HCT116 (cell line): ENCODE measurements around the gene DIS3L2. TPM values are rescaled to one million over a fixed set of nuclear protein-coding genes. Genes with fewer than 3 reads are reported as not detected.

Source experiments
- ATAC-seq: fragments of 200-7000 bp; cut with Tn5 transposase; 2 replicates; pipeline ENCODE4 v1.9.1; 2020; ENCODE audit warnings: mild to moderate bottlenecking, moderate library complexity
- BruUV-seq: library from RNA; stranded (reverse); fragments of 400-500 nt; replicated peaks from 2 replicates; lab custom pipeline; 2021; lab: Mats Ljungman, UMichigan
- CTCF ChIA-PET: fragments of 300-600 bp; sonication (Branson Sonifier 250); formaldehyde crosslinking; loops from one replicate; lab custom pipeline; 2021; ENCODE audit warnings: antibody characterized with exemption; lab: Charles Lee
- POLR2A ChIA-PET: fragments of 300-600, 350-600 bp; sonication (Branson Sonifier 250); formaldehyde crosslinking; loops from one replicate; lab custom pipeline; 2021; ENCODE audit warnings: antibody characterized with exemption; lab: Charles Lee
- RAD21 ChIA-PET, 2 experiments: fragments of 300-600 bp; sonication (Branson Sonifier 250); formaldehyde crosslinking; loops; one replicate each; lab custom pipeline; 2023; ENCODE audit warnings: low total read pairs in 2 of 2; ENCODE audit not compliant: uncharacterized antibody in 2 of 2, unreplicated experiment in 2 of 2, low non-redundant PET in 1 of 2; lab: Charles Lee
- DNase-seq: peaks from one replicate; pipeline ENCODE4 v3.0.0-alpha.2; 2010; ENCODE audit warnings: low read depth, low spot score
- H2AFZ ChIP-seq: fragments of 200-600 bp; shearing (Covaris generic), sonication (generic); 2 replicates; pipeline ENCODE4 v1.6.1; 2017; ENCODE audit warnings: low read depth, mixed run types, mixed read lengths, antibody characterized with exemption, low read length; ENCODE audit not compliant: poor library complexity, severe bottlenecking
- H3K27ac ChIP-seq: 2 replicates; pipeline ENCODE4 v1.5.1; 2012; ENCODE audit warnings: low read depth, low read length
- H3K27me3 ChIP-seq: fragments of 200-600 bp; sonication (generic); 2 replicates; pipeline ENCODE4 v1.6.1; 2016; ENCODE audit warnings: mixed run types, low read length, mixed read lengths; ENCODE audit not compliant: insufficient read depth
- H3K36me3 ChIP-seq, 2 experiments: fragments of 200-500 bp in 1 of 2; fragments of 200-600 bp in 1 of 2; sonication (Bioruptor generic) in 1 of 2; sonication (generic) in 1 of 2; 2 replicates each; pipeline versions ENCODE4 v1.5.1 to v1.6.1; 2014 to 2016; ENCODE audit warnings: low read length in 2 of 2, inconsistent platforms in 1 of 2, mixed read lengths in 1 of 2, mixed run types in 1 of 2; ENCODE audit not compliant: insufficient read depth in 2 of 2, control insufficient read depth in 1 of 2
- H3K4me1 ChIP-seq, 2 experiments: fragments of 200-600 bp in 1 of 2; sonication (generic) in 1 of 2; 2 replicates each; pipeline versions ENCODE4 v1.5.1 to v1.6.1; 2012 to 2017; ENCODE audit warnings: low read length in 2 of 2, inconsistent platforms in 1 of 2, mild to moderate bottlenecking in 1 of 2, mixed read lengths in 1 of 2, mixed run types in 1 of 2, moderate library complexity in 1 of 2; ENCODE audit not compliant: insufficient read depth in 2 of 2, control insufficient read depth in 1 of 2
- H3K4me2 ChIP-seq: fragments of 200-600 bp; sonication (generic); 2 replicates; pipeline ENCODE4 v1.6.1; 2017; ENCODE audit warnings: mixed run types, low read length, mixed read lengths
- H3K4me3 ChIP-seq, 2 experiments: fragments of 200-600 bp in 1 of 2; sonication (generic) in 1 of 2; replicated peaks in 1 of 2; 2 replicates each; pipeline ENCODE4 v1.5.1; 2011 to 2016; ENCODE audit warnings: low read length in 2 of 2, control low read depth in 1 of 2, low read depth in 1 of 2, mild to moderate bottlenecking in 1 of 2, mixed read lengths in 1 of 2, mixed run types in 1 of 2
- H3K79me2 ChIP-seq: fragments of 200-600 bp; sonication (generic); 2 replicates; pipeline ENCODE4 v1.6.1; 2017; ENCODE audit warnings: mild to moderate bottlenecking, mixed run types, low read length, moderate library complexity, mixed read lengths; ENCODE audit not compliant: insufficient read depth
- H3K9ac ChIP-seq: fragments of 200-600 bp; sonication (generic); 2 replicates; pipeline ENCODE4 v1.6.1; 2016; ENCODE audit warnings: low read length, mixed read lengths
- H3K9me2 ChIP-seq: fragments of 200-600 bp; sonication (generic), shearing (Covaris generic); 2 replicates; pipeline ENCODE4 v1.6.1; 2017; ENCODE audit warnings: mixed run types, mild to moderate bottlenecking, moderate library complexity; ENCODE audit not compliant: insufficient read depth
- H3K9me3 ChIP-seq, 2 experiments: fragments of 200-500 bp in 1 of 2; fragments of 200-600 bp in 1 of 2; sonication (Bioruptor generic) in 1 of 2; sonication (generic) in 1 of 2; 2 replicates each; pipeline ENCODE4 v1.6.1; 2014 to 2017; ENCODE audit warnings: low read length in 2 of 2, mixed read lengths in 2 of 2, inconsistent platforms in 1 of 2, low read depth in 1 of 2, mild to moderate bottlenecking in 1 of 2, mixed run types in 1 of 2, moderate library complexity in 1 of 2; ENCODE audit not compliant: control insufficient read depth in 1 of 2, insufficient read depth in 1 of 2
- H4K20me1 ChIP-seq: fragments of 200-600 bp; sonication (generic), shearing (Covaris generic); 2 replicates; pipeline ENCODE4 v1.6.1; 2017; ENCODE audit warnings: mixed run types, mild to moderate bottlenecking, moderate library complexity; ENCODE audit not compliant: insufficient read depth
- CBX3 ChIP-seq: IDR thresholded peaks from 2 replicates; pipeline ENCODE4 v1.6.1; 2012; ENCODE audit warnings: low read depth
- CEBPB ChIP-seq: IDR thresholded peaks from 2 replicates; pipeline ENCODE4 v1.6.1; 2012; ENCODE audit warnings: low read depth
- EGR1 ChIP-seq: IDR thresholded peaks from 2 replicates; pipeline ENCODE4 v1.6.1; 2012; ENCODE audit warnings: low read depth
- EZH2phosphoT487 ChIP-seq: fragments of 200-600 bp; IDR thresholded peaks from 2 replicates; pipeline ENCODE4 v1.6.1; 2018; ENCODE audit warnings: antibody characterized with exemption, borderline replicate concordance
- FOSL1 ChIP-seq: IDR thresholded peaks from 2 replicates; pipeline ENCODE4 v1.6.1; 2012; ENCODE audit warnings: low read depth
- JUND ChIP-seq: IDR thresholded peaks from 2 replicates; pipeline ENCODE4 v1.6.1; 2012
- MAX ChIP-seq: IDR thresholded peaks from 2 replicates; pipeline ENCODE4 v1.6.1; 2012
- POLR2AphosphoS5 ChIP-seq: IDR thresholded peaks from 2 replicates; pipeline ENCODE4 v1.6.1; 2011; ENCODE audit warnings: mild to moderate bottlenecking, low read depth, low read length, moderate library complexity
- SIN3A ChIP-seq: IDR thresholded peaks from 2 replicates; pipeline ENCODE4 v1.6.1; 2012; ENCODE audit warnings: low read depth
- SP1 ChIP-seq: IDR thresholded peaks from 2 replicates; pipeline ENCODE4 v1.6.1; 2012; ENCODE audit warnings: low read depth
- SRF ChIP-seq: IDR thresholded peaks from 2 replicates; pipeline ENCODE4 v1.6.1; 2012; ENCODE audit warnings: low read depth
- TCF7L2 ChIP-seq: IDR thresholded peaks from 2 replicates; pipeline ENCODE4 v1.7.0; 2011; ENCODE audit warnings: borderline replicate concordance, inconsistent platforms; ENCODE audit not compliant: insufficient read depth, insufficient read length; ENCODE audit errors: extremely low read depth
- ZFX ChIP-seq: fragments of 450-650 bp; IDR thresholded peaks from 2 replicates; pipeline ENCODE4 v1.6.1; 2017
- intact Hi-C: fragments of 100-400 bp; cut with micrococcal nuclease; formaldehyde crosslinking; loops from 2 replicates; pipeline ENCODE4 v1.10.0; 2022
- total RNA-seq: library from RNA; stranded (reverse); gene quantifications from one replicate; pipeline ENCODE4 v1.2.1, GENCODE V29; 2021; ENCODE audit not compliant: unreplicated experiment

DIS3L2 gene
- total RNA-seq, 1 experiment from 2014 or later = 42.5 TPM

DNA sequence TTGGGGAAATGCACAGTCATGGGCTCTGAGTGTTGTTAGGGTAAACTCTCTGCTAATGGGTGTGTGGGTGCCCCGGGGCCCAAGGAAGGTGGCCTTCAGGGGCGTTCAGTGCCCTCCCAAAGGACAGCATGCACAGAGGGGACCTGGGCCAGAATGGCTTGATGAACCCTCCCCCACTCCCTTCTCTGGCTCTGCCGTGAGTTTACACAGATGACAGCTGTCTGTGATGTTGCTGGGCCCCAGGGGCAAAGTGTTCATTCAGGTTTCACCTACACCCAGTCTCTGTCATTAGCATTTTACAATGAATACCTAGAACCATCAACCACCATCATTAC lies 38.5 kb upstream of the DIS3L2 start (continued):
- TF ChIP-seq SP1 = no peak
- TF ChIP-seq EZH2phosphoT487 = no peak
- no peak for TF ChIP-seq CEBPB
- no peak for TF ChIP-seq EGR1
- TF ChIP-seq JUND = no peak
- no peak for TF ChIP-seq POLR2AphosphoS5

- DNase-seq (no peak), ATAC-seq (no peak)
- CTCF ChIA-PET = interaction anchor here (0.6 to 2.4 kb wide), 8 partner anchors 17 to 440 kb away, joined by 3 to 22 read pairs (median 4); no protein-coding TSS in a partner anchor
- TF ChIP-seq FOSL1 = no peak
- no peak for TF ChIP-seq CEBPB
- TF ChIP-seq TCF7L2 = no peak
- no peak for TF ChIP-seq ZFX
- TF ChIP-seq CBX3 = no peak
- no peak for TF ChIP-seq SIN3A
- TF ChIP-seq SRF = no peak
- no peak for TF ChIP-seq MAX
- Histone ChIP-seq H3K4me3 (peak overlapping the region in 1 of 2 experiments; percentile 52; a peak in 1 of 4 replicates), H3K27me3 (no peaks in the 10 kb centered on the region), H3K9me3 (no peaks in the 10 kb centered on the region), H4K20me1 (no peaks in the 10 kb centered on the region), H3K9me2 (no peaks in the 10 kb centered on the region), H3K4me2 (peak overlapping the region; percentile 90), H3K27ac (no peak overlapping the region), H3K9ac (peak overlapping the region; percentile 45; the same call in 1 of the 2 replicates), H3K79me2 (no peaks in the 10 kb centered on the region), H3K4me1 (peaks cover 8 to 18% of the 10 kb centered on the region in 2 experiments), H2AFZ (peak overlapping the region; percentile 88), H3K36me3 (no peaks in the 10 kb centered on the region)
- POLR2A ChIA-PET = no interaction called here
- no TSS peak for BruUV-seq
- RAD21 ChIA-PET = interaction anchor here in 1 of 2 experiments (1.3 to 1.6 kb wide), 2 partner anchors 217 to 218 kb away, joined by 3 read pairs; no protein-coding TSS in a partner anchor
- intact Hi-C loops = loop anchor here (2.0 kb wide), 1 partner anchor 215 kb away; no protein-coding TSS in a partner anchor
These were observed 37.3 kb upstream of the DIS3L2 start for GRCh38 chr2:231923951-231924888.
